Gastroesophageal sphincter (tissue), 3 donors: ENCODE measurements around the gene ABTB2.

ENCODE experiments used
- CTCF ChIP-seq, 4 experiments: fragments of 200-600 bp in 2 of 4; fragments of 450-650 bp in 2 of 4; sonication (generic) in 1 of 4; IDR thresholded peaks; one replicate each; pipeline ENCODE4 v1.5.1; 2017 to 2019; ENCODE audit warnings: antibody characterized with exemption in 4 of 4, mild to moderate bottlenecking in 2 of 4, moderate library complexity in 2 of 4
- POLR2A ChIP-seq, 2 donors: fragments of 450-650 bp; IDR thresholded peaks; one replicate each; pipeline ENCODE4 v1.6.1; 2017; ENCODE audit warnings: antibody characterized with exemption in 2 of 2, mild to moderate bottlenecking in 2 of 2, moderate library complexity in 1 of 2
- POLR2AphosphoS5 ChIP-seq: sonication (generic); formaldehyde crosslinking; IDR thresholded peaks from one replicate; pipeline ENCODE4 v1.6.1; 2017; ENCODE audit warnings: antibody characterized with exemption

- TF ChIP-seq CTCF (IDR thresholded peaks at IDR 0.05) (no peak), POLR2A (IDR thresholded peaks at IDR 0.05) (no peak), POLR2AphosphoS5 (no peak)
Observed at GRCh38 chr11:34330653-34331052, 27.2 kb downstream of the ABTB2 start.
